IgD-negative memory B cell (primary cell): ENCODE data around the gene DUSP28. TPM values are rescaled to one million over a fixed set of nuclear protein-coding genes. Genes with fewer than 3 reads are reported as not detected.

Experiments
- H3K27ac Mint-ChIP-seq, 3 donors: one replicate each; pipeline ENCODE4 v1.8.0; 2020 to 2022; ENCODE audit warnings: mild to moderate bottlenecking in 3 of 3, mixed read lengths in 3 of 3, moderate library complexity in 1 of 3
- H3K27me3 Mint-ChIP-seq: one replicate; pipeline ENCODE4 v1.8.0; 2021; ENCODE audit warnings: mixed read lengths
- H3K36me3 Mint-ChIP-seq: one replicate; pipeline ENCODE4 v1.8.0; 2020; ENCODE audit warnings: mild to moderate bottlenecking, mixed read lengths
- H3K4me1 Mint-ChIP-seq, 3 donors: one replicate each; pipeline ENCODE4 v1.8.0; 2020 to 2022; ENCODE audit warnings: mixed read lengths in 3 of 3, mild to moderate bottlenecking in 1 of 3
- H3K4me3 Mint-ChIP-seq, 4 donors: one replicate each; pipeline ENCODE4 v1.8.0; 2020 to 2022; ENCODE audit warnings: mild to moderate bottlenecking in 4 of 4, mixed read lengths in 4 of 4, moderate library complexity in 3 of 4
- H3K9me3 Mint-ChIP-seq, 3 donors: one replicate each; pipeline ENCODE4 v1.8.0; 2020 to 2021; ENCODE audit warnings: mixed read lengths in 3 of 3, mild to moderate bottlenecking in 1 of 3
- polyA plus RNA-seq: library from polyadenylated mRNA; unstranded; fragments of 300-500 nt; fragmentation: Illumina TruSeq; gene quantifications from one replicate; pipeline ENCODE4 v1.2.3, GENCODE V29; 2021

Gene DUSP28
- polyA plus RNA-seq, 1 donor from 2014 or later = 23.4 TPM

DNA sequence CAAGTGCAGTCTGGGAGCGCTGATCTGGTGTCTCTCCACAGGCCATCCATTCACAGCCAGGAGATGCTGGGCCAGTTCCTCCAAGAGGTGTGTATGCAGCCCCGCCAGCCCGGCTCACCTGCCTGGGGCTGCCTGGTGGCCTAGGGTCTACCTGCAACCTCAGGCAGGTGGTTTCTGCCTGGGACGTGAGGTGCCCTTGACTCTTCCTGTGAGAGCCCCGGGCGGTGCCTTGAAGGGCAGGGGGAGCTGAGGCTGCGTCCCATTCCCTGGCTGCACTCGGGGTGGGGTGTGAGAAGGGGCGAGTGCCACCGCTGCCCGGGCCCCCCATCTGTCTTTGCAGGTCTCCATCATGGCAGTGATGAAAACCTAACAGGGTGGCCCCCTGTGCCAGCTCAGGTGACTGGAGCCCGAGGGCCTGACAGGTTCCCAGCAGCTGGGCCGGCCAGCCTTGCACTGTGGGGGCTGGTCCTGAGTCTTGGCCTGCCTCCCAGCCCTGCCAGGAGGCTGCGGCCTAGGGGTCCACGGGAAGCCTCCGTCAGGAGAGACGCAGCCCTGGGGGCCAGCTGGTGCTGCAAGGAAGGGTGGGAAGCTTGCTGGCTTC is 38.3 kb downstream of the DUSP28 start:
- Mint-ChIP-seq H3K9me3 (no peaks in the 10 kb centered on the region), H3K4me1 (no peaks in the 10 kb centered on the region), H3K36me3 (peaks cover 1% of the 10 kb centered on the region), H3K4me3 (no peak overlapping the region), H3K27me3 (no peaks in the 10 kb centered on the region), H3K27ac (no peak overlapping the region)

DNA sequence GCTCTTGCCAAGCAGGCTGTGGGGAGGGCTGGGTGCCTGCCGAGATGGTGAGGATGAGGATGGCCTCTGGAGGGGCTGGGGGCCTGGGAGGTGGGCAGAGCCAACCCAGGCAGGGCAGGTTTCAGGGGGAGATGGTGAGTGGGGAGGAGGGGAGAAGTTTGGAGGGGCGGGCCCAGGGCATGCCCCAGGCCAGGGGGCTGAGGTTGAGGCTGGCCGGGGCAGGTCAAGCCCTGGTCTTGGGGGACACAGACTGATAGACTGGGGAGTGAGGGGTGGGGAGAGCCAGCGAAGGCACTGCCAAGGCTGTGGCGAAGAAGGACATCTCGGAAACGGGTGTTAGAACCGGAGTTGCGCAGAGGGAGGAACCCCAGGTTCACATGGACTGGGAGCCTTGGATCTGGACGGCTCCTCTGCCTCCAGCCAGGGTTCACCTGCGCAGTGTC is 39.0 kb downstream of the DUSP28 start:
- H3K27me3 Mint-ChIP-seq = no peaks in the 10 kb centered on the region
- H3K4me1 Mint-ChIP-seq = no peaks in the 10 kb centered on the region
- no peaks in the 10 kb centered on the region for H3K9me3 Mint-ChIP-seq
- peak overlapping the region in 1 of 4 donors; percentile 39 for H3K4me3 Mint-ChIP-seq
- H3K36me3 Mint-ChIP-seq = peaks cover 1% of the 10 kb centered on the region
- H3K27ac Mint-ChIP-seq = no peak overlapping the region

DNA sequence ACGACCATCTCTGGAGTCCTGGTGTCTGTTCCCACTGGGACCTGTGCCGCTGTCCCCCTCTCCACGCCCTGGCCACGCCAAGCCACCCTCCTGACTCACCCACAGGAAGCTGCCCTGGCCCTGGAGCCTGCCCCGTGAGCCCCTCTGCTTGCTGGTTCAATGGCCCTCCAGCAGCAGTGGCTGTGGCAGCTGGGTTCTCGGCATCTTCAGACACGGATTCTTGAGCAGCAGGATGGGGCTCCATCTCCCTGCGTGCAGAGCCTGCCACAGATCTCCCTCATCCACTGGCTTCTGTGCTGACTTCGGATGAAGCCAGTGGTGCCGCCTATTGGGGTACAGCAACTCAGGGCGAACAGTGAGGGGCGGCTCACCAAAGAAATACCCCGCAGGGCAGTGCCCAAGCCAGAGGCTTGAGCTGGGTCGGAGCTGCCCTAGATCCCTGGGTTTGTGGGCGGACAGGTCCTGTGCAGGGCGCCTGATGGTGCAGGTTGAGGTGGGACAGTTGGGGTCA is 40.3 kb downstream of the DUSP28 start:
- Mint-ChIP-seq H3K4me1 (no peaks in the 10 kb centered on the region), H3K36me3 (peaks cover 1% of the 10 kb centered on the region), H3K27ac (no peak overlapping the region), H3K27me3 (no peaks in the 10 kb centered on the region), H3K4me3 (no peak overlapping the region), H3K9me3 (no peaks in the 10 kb centered on the region)

DNA sequence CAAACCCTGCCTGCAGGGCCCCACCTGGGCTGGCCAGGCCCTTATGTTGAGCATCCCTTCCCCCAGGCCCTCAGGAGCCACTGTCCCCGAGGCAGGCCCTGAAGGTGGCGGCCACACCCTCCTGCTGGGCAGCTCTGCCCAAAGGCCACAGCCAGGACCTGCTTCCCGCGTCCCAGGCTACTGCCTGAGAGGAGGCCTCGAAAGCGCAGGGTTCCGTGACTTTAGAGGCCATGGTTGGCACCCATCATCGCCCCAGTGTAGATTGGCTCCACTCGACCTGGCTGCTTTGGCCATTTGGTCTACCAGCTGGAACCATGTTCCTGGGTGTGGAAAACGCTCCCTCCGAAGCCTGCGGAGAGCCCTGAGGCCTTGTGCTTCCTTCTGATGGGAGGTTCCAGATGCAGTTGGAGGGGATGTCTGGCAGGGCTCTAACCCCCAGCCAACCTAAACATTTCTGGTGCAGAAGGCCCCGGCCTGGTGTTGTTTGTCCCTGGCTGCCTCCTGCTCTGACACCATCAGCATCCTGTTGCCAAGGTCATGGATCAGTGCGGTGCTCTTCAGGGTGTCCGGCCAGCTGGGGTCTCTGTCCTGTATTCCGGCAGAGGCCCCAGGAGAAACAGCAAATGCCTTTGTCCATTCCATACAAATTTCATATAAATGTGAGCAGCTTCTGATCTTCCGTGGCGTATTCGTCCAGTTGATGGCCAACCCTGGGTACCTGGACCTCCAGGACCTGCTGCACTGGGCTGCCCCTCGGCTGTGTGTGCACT is 41.1 kb downstream of the DUSP28 start:
- Mint-ChIP-seq H3K9me3 (no peaks in the 10 kb centered on the region), H3K27ac (no peak overlapping the region), H3K27me3 (no peaks in the 10 kb centered on the region), H3K4me1 (no peaks in the 10 kb centered on the region), H3K36me3 (peaks cover 1% of the 10 kb centered on the region), H3K4me3 (no peak overlapping the region)

DNA sequence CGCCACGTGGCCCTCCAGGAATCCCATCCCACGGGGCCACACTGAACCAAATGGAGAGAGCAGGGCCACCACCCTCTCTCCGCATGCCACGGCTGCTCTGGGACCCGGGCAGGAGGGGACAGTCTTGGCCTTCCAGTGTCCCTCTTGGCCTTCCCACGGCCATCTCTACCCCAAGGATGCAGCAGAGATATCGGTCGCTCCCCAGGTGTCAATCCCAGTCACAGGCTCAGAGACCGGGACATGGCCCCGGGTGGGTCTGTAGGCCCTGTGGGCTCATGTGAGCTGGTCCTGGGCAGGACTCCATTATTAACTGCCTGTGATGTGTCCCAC is 41.6 kb downstream of the DUSP28 start:
- Mint-ChIP-seq H3K27ac (no peak overlapping the region), H3K27me3 (no peaks in the 10 kb centered on the region)

DNA sequence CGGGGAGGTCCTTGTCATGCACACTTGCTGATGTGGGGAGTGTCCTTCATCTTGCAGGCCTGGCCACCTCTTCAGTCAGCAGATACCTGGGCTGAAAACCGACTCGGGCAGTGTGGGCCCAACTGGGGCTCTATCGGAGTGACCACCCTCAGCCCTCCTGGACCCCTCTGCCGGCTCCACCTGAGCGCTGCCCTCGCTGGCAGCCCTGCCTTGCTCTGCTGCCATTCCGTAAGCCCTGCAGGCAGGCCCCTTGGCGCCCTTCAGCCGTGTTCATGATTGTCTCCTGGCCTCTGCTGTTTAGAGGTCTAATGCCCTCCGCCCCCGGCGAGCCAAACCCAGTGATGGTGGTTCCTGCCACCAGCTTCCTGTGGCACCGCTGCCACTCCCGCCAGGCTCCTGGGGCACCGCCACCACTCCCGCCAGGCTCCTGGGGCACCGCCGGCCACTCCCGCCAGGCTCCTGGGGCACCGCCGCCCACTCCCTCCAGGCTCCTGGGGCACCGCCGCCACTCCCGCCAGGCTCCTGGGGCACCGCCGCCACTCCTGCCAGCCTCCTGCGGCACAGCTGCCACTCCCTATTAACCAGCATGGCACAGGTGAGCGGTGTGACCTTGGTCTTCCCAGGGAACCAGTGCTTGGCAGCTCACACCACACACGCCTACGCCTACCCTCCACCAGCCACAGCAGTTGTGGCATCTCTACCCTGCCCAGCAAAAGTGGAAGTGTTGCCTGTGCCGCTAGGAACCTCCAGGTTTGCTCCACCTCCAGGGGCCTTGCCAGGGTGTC is 42.3 kb downstream of the DUSP28 start:
- Mint-ChIP-seq H3K36me3 (peaks cover 1% of the 10 kb centered on the region), H3K4me1 (no peaks in the 10 kb centered on the region), H3K27me3 (no peaks in the 10 kb centered on the region), H3K27ac (no peak overlapping the region), H3K4me3 (no peak overlapping the region), H3K9me3 (no peaks in the 10 kb centered on the region)

More for the DNA sequence above, 41.6 kb downstream of the DUSP28 start:
- H3K4me1 Mint-ChIP-seq = no peaks in the 10 kb centered on the region
- H3K9me3 Mint-ChIP-seq = no peaks in the 10 kb centered on the region
- H3K4me3 Mint-ChIP-seq = no peak overlapping the region
- H3K36me3 Mint-ChIP-seq = peaks cover 1% of the 10 kb centered on the region

DNA sequence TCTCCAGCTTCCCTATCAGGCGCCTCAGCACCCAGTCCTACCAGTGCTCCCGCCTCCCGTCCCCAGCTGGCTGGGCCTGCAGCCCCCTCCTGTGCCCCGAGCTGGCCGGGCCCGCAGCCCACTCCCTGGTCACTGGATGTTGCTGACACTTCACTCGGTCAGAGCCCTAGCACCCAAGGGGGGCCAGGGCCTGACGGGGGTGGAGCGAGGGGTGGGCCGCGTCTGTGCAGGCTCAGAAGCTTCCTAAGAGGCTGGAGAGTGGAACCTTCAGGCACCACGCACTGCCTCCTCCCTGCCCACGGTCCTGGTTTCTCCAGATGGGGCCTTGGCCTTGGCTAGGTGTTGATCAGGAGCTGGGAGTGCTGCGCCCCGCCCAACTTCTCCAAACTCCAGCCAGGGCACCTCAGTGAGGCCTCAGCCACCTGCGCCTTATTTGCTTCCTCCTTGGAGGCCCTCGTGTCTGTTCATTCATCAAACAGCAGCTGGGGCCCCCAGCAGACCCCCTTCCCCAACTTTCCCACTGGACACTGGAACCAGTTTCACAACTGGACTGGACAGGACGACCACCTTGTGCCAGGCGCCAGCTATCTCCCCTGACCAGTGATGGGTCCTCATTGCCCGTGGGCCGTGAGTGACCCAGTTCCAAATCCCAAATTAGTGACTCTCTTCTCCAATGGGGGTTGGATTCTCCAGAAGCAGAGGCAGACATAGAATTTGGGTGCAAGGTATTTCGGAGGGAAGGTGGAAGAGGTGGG is 43.1 kb downstream of the DUSP28 start:
- Mint-ChIP-seq H3K27ac (no peak overlapping the region), H3K36me3 (peaks cover 1% of the 10 kb centered on the region), H3K27me3 (no peaks in the 10 kb centered on the region), H3K4me1 (no peaks in the 10 kb centered on the region), H3K9me3 (no peaks in the 10 kb centered on the region), H3K4me3 (no peak overlapping the region)

DNA sequence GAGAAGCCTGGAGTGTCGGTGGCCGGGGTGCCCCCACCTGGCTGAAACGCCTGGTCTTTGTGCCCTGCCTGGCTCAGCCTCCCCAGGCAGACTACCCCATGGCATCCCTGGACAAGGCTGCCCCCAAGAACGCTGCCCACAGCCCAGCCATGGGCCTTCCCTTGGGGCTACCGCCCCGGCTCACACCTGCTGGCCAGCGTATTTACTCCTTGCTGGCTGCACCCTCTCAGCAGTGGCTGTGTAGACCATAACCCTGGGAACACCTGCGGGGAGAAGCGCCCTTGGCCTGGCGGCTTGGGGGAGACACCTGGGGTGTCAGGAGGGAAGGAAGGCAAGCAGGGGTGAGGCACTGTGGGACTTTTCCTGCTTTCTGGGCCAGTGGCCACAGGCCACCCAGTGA is 43.7 kb downstream of the DUSP28 start:
- H3K4me1 Mint-ChIP-seq = no peaks in the 10 kb centered on the region
- H3K36me3 Mint-ChIP-seq = peaks cover 1% of the 10 kb centered on the region
- no peak overlapping the region for H3K27ac Mint-ChIP-seq
- no peaks in the 10 kb centered on the region for H3K27me3 Mint-ChIP-seq
- no peak overlapping the region for H3K4me3 Mint-ChIP-seq
- no peaks in the 10 kb centered on the region for H3K9me3 Mint-ChIP-seq

DNA sequence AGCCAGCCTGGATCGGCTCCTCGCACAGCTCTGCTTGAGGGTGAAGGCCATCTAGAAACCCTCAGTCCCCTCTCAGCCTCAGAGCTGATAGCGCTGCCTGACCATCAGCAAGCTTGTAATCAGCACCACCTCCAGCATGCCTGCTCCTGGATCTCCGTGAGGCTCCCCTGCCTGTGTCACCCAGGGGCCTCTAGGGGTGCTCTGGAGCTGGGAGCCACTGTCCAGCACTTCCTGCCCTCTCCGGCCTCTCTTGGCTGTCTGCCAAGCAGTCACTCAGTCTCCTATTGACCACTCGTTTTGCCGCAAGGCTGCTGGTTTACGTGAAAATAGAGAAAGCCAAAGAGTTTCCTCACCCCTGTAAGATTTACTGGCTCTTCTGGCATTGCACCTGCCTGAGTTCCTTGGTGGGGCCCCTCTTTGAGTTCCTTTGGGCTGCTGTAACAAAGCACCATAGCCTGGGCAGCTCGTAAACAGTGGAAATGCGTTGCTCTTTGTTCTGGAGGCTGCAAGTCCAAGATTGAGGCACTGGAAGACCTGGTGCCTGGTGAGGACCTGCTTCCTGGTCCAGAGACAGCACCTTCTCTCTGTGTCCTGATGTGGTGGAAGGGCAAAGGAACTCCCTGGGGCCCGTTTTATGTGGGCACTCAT is 44.3 kb downstream of the DUSP28 start:
- no peak overlapping the region for H3K4me3 Mint-ChIP-seq
- no peaks in the 10 kb centered on the region for H3K27me3 Mint-ChIP-seq
- peaks cover 1% of the 10 kb centered on the region for H3K36me3 Mint-ChIP-seq
- H3K27ac Mint-ChIP-seq = peak overlapping the region in 1 of 3 donors; percentile 53
- H3K4me1 Mint-ChIP-seq = no peaks in the 10 kb centered on the region
- H3K9me3 Mint-ChIP-seq = no peaks in the 10 kb centered on the region

DNA sequence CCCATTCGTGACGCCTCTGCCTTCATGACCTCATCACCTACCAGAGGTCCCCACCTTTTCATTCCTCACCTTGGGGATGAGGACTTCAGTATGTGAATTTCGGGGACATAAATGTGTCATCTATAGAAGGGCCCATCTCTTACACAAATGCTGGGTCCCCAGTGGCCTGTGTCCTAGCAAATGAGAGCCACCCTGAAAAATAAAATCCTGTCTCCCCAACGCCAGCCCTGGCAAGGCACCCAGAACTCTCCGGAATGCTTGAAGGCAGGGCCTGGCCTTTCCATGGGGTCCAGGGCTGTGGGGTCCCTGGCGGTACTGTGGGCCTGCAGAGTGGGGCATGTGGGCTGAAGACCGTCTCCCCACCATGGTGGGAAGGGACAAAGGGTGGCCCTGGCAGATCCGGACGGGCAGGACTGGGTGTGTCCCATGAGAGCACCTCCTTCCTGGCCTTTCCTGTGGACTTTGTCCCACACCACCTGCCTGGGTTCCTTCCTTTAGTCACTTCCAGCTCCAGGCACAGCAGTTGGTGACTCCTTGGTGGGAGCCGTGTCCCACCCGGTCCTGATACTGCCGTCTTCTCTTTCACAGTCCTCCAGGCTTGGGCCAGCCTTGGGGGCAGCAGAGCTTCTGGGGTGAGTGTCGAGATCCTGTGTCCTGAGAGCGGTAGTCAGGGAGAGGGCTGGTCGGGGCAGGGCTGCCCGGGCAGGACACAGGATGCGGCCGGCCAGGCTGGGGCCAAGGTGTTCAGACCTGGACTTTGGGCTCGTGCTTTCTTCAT is 45.0 kb downstream of the DUSP28 start:
- Mint-ChIP-seq H3K36me3 (peaks cover 1% of the 10 kb centered on the region), H3K4me1 (no peaks in the 10 kb centered on the region), H3K27ac (peak overlapping the region in 1 of 3 donors; percentile 69), H3K4me3 (no peak overlapping the region), H3K9me3 (no peaks in the 10 kb centered on the region), H3K27me3 (no peaks in the 10 kb centered on the region)

DNA sequence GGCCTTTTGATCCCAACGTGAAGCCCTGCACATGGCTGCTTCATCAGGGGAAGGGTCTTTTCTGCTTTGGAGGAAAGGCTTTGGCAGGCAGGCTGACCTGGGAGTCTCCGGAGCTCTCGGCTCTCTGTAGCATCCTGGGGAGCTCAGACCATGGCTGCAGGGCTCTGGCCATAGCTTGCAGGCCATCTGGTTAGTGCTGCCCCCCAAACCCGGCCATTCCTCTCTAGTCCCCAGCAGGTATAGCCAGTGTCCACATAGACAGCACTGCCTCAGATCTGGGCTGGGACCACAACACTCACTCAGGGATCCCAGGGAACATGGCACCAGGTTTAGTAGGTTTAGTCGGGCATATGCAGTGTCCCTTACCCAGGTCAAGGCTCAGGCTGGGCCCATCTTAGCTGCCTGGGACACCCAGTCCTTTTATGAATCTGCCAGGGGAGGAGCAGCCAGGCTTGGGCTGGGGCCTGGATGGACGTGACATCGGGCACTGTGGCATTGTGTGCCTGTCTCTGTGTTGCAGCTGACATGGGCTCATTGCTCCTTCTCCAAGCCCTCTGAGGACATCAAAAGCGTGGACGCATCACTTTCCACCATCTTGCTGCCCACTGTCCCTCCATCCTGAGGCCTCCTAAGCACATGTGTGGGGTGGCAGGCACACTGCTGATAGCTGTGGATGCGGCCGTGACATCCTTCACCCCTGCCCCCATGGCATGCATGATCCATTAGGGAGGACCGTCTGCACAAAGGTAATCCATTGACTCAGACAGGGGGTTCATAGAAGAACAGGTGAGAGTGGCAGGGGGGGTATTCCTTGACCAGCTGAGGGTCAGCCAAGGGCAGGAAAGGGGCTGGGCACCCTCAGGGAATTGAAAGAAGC is 45.9 kb downstream of the DUSP28 start:
- no peaks in the 10 kb centered on the region for H3K27me3 Mint-ChIP-seq
- peaks cover 1% of the 10 kb centered on the region for H3K36me3 Mint-ChIP-seq

DNA sequence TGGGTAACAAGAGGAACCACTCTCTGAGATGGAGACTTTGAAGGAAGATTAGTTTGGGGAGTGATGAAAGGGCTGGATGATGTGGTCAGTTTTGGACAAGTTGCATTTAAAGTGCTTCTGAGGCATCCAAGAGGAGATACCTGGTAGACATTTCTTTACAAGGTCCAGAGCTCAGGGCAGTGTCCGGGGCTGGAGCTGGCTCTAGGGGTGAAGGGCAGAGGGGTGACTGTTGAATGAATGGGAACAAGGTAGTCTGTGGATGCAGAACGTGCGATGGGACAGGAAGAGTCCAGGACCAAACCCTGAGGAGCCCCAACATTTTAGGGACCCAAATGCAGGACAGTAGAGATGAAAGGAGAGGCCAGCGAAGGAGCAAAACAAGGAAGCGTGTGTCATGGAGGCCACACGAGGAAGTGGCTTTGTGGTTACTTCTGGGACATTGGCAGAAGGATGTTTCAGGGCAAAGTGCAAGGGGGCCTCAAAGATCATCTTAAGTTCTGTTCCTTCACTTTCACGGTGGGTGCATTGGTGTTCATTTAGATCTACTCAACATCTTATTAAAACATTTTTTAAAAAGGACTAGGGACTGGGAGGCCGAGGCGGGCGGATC is 51.5 kb downstream of the DUSP28 start:
- Mint-ChIP-seq H3K27ac (peak overlapping the region in 1 of 3 donors; percentile 54), H3K36me3 (peaks cover 5% of the 10 kb centered on the region), H3K27me3 (no peaks in the 10 kb centered on the region), H3K4me3 (peak overlapping the region in 1 of 4 donors; percentile 41), H3K9me3 (no peaks in the 10 kb centered on the region), H3K4me1 (peaks cover 0 to 8% (median 7%) of the 10 kb centered on the region in 3 donors)

More for the DNA sequence above, 45.9 kb downstream of the DUSP28 start:
- Mint-ChIP-seq H3K4me1 (no peaks in the 10 kb centered on the region), H3K9me3 (no peaks in the 10 kb centered on the region), H3K27ac (peak overlapping the region in 1 of 3 donors; percentile 69), H3K4me3 (no peak overlapping the region)
